ENCODE data around the gene SGSM2.
"Not testable (repeated sequence)": the region's sequence is repeated elsewhere in the genome, so short reads cannot be mapped to it uniquely, and the experiment has no call there.

SGSM2 gene

DNA sequence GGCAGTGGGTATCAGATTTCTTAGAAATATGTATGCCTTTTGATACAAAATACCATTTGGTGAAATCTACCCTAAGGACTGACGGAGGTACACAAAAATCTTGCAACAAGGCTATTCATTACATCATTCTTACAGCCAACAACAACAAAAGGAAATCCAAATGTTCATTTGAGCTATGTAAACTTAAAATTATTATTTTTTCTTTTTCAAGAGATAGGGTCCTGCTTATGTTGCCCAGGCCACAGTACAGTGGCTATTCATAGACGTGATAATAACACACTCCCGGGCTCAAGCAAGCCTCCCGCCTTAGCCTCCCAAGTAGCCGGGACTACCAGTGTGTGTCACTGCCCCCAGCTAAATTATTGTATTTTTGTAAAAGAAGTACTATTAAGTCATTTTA, 24.6 kb upstream of the SGSM2 start:
- no peak for DNase-seq (ENCODE audit: low spot score)
- in situ Hi-C loops (cut with MboI; ENCODE audit: low pct_unique_long_range_greater_than_20kb, low sequenced_read_pairs, unreplicated experiment): no loop called here
- TF ChIP-seq, protein P1, sequence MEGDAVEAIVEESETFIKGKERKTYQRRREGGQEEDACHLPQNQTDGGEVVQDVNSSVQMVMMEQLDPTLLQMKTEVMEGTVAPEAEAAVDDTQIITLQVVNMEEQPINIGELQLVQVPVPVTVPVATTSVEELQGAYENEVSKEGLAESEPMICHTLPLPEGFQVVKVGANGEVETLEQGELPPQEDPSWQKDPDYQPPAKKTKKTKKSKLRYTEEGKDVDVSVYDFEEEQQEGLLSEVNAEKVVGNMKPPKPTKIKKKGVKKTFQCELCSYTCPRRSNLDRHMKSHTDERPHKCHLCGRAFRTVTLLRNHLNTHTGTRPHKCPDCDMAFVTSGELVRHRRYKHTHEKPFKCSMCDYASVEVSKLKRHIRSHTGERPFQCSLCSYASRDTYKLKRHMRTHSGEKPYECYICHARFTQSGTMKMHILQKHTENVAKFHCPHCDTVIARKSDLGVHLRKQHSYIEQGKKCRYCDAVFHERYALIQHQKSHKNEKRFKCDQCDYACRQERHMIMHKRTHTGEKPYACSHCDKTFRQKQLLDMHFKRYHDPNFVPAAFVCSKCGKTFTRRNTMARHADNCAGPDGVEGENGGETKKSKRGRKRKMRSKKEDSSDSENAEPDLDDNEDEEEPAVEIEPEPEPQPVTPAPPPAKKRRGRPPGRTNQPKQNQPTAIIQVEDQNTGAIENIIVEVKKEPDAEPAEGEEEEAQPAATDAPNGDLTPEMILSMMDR (IDR thresholded peaks at IDR 0.05; ENCODE audit: extremely low read depth, insufficient read depth, missing control alignments): no peak

DNA sequence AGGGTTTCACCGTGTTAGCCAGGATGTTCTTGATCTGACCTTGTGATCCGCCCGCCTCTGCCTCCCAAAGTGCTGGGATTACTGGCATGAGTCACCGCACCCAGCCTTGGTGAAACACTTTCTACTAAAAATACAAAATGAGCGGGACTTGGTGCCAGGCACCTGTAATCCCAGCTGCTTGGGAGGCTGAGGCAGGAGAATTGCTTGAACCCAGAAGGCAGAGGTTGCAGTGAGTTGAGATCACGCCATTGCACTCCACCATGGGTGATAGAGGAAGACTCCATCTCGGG, 20.4 kb upstream of the SGSM2 start:
- in situ Hi-C loops (cut with MboI; ENCODE audit: low pct_unique_long_range_greater_than_20kb, low sequenced_read_pairs, unreplicated experiment); DNase-seq (ENCODE audit: low spot score): not testable (repeated sequence)

DNA sequence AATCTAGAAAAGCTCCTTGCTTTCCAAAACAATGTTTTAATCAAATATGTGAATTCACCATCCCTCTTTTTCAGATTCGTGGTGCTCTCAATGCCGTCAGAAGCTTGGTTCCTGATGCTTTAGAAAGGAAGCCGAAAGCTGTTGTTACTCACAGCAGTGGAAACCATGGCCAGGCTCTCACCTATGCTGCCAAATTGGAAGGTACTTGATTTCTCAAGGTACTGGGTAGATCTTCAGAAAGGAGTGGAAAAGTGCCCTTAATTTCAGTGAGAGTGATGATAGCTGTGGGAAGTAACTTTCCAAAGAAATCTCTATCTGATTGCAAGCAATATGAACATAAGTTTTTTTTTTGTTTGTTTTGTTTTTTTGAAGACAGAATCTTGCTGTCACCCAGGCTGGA, 19.5 kb upstream of the SGSM2 start:
- in situ Hi-C loops (cut with MboI; ENCODE audit: low pct_unique_long_range_greater_than_20kb, low sequenced_read_pairs, unreplicated experiment): no loop called here
- TF ChIP-seq, protein P1 (IDR thresholded peaks at IDR 0.05; ENCODE audit: extremely low read depth, insufficient read depth, missing control alignments): no peak

DNA sequence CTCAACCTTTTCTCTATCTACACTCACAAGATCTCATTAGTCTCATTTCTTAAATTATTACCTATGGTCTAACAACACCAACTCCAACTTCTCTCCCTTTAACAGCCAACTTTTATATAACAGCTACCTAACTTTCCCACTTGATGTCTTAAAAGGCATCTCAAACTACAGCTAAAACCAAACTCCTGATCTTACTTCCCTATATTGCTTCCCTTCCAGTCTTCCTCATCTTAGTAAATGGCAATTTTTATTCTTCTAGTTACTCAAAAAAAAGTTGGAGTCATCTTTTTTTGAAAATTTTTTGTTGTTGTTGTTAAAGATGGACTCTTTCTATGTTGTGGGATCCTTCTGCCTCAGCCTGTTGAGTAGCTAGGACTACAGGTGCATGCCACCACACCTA, 18.2 kb upstream of the SGSM2 start:
- TF ChIP-seq, protein P1 (IDR thresholded peaks at IDR 0.05; ENCODE audit: extremely low read depth, insufficient read depth, missing control alignments): no peak
- in situ Hi-C loops (cut with MboI; ENCODE audit: low pct_unique_long_range_greater_than_20kb, low sequenced_read_pairs, unreplicated experiment): no loop called here
- DNase-seq (ENCODE audit: low spot score): no peak

More for the DNA sequence above, 19.5 kb upstream of the SGSM2 start:
- DNase-seq (ENCODE audit: low spot score): no peak

DNA sequence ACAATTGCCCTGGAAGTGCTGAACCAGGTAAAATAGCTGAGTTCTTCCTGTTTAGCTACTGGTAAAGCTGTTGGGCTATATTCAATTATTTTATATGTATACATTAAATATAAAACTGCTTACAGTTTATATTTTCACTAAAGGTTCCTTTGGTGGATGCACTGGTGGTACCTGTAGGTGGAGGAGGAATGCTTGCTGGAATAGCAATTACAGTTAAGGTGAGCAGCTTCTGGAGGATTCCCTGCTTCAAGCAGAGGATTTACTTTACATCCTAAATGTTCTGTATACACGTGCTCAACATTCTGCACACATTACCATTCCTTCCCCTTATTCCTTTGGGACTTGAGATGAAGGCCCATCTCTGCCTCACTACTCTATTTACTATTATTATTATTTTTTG, 15.9 kb upstream of the SGSM2 start:
- DNase-seq (ENCODE audit: low spot score): no peak
- TF ChIP-seq, protein P1 (IDR thresholded peaks at IDR 0.05; ENCODE audit: extremely low read depth, insufficient read depth, missing control alignments): no peak
- in situ Hi-C loops (cut with MboI; ENCODE audit: low pct_unique_long_range_greater_than_20kb, low sequenced_read_pairs, unreplicated experiment): no loop called here

DNA sequence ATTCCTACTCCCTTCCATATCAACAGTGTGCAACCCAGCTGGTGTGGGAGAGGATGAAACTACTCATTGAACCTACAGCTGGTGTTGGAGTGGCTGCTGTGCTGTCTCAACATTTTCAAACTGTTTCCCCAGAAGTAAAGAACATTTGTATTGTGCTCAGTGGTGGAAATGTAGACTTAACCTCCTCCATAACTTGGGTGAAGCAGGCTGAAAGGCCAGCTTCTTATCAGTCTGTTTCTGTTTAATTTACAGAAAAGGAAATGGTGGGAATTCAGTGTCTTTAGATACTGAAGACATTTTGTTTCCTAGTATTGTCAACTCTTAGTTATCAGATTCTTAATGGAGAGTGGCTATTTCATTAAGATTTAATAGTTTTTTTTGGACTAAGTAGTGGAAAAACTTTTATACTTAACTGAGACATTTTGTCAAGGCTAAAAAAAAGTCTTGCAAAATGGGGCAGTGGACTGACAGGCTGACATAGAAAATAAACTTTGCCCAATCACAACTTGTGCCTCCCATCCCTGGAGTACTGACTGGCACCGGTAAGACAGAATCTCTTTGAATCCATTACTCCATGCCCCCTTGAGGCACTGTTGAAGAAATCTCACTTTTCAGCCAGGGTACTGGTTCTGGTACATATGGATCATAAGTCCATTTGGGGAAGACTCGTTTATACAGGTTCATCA, 13.5 kb upstream of the SGSM2 start:
- in situ Hi-C loops (cut with MboI; ENCODE audit: low pct_unique_long_range_greater_than_20kb, low sequenced_read_pairs, unreplicated experiment): no loop called here
- DNase-seq (ENCODE audit: low spot score): no peak
- TF ChIP-seq, protein P1 (IDR thresholded peaks at IDR 0.05; ENCODE audit: extremely low read depth, insufficient read depth, missing control alignments): no peak

DNA sequence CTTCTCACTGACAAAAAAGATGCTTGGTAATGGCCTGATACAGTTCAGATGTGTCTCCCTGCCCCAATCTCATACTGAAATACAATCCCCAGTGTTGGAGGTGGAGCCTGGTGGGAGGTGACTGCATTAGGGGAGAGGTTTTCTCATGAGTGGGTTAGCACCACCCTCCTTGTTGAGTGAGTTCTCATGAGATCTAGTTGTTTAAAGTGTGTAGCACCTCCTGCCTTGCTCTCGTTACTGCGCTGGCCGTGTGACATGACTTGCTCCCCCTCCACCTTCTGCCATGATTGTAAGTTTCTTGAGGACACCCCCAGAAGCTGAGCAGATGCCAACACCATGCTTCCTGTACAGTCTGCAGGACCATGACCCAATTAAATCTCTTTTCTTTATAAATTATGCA, 6.0 kb upstream of the SGSM2 start:
- in situ Hi-C loops (cut with MboI; ENCODE audit: low pct_unique_long_range_greater_than_20kb, low sequenced_read_pairs, unreplicated experiment): no loop called here
- TF ChIP-seq, protein P1 (IDR thresholded peaks at IDR 0.05; ENCODE audit: extremely low read depth, insufficient read depth, missing control alignments): no peak
- DNase-seq (ENCODE audit: low spot score): no peak

All from GM13977 (cell line).